GM13976 (cell line): ENCODE results near the gene MYMX.

Source experiments
- DNase-seq: peaks from one replicate; pipeline ENCODE4 v3.0.0; 2012; ENCODE audit warnings: low spot score
- CTCF ChIP-seq: IDR thresholded peaks from 2 replicates; pipeline ENCODE4 v1.5.1; 2012; ENCODE audit warnings: borderline replicate concordance, mild to moderate bottlenecking; ENCODE audit not compliant: insufficient read depth; ENCODE audit errors: extremely low read depth, missing control alignments, control extremely low read depth
- in situ Hi-C: fragments of 300-500 bp; cut with MboI; formaldehyde crosslinking; loops from one replicate; pipeline ENCODE4 v1.12.0; 2022; ENCODE audit warnings: low sequenced_read_pairs, mixed read lengths, inconsistent platforms; ENCODE audit not compliant: unreplicated experiment

MYMX gene

GRCh38 chr6:44222486-44223318 is 6.0 kb downstream of the MYMX start:
- peak; percentile 14 for DNase-seq
- in situ Hi-C loops, result no loop called here

DNA sequence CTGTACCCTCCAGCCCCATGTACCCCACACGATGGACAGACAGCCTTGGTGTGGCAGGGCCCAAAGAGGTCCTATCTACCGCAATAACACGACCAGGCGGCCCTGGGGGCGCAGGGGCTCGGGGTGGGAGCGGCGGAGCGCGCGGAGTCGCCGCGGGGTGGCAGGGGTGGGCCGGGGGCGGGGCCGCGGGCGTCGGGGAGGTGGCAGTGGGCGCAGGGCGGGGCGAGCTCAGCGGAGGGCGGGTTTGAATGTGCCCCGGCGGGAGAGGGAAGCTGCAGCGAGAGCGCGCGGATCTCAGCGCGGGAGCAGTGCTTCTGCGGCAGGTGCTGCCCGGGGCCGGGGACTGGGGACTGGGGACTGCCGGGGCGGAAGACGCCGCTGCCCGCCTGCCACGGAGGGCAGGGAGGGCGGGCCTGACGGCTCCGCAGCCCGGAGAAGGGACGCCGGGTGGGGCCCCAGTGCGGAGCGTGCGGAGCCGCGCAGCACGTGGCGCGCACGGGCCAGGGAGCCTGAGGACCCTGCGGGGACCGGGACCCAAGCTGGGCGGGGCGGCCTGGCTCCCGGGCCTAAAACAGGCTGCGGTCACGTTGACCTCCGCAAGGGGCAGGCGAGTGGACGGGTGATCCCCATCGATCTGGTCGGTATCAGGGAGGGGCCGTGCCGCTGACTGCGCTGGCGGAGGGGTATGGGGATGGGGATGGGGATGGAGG is 6.7 kb downstream of the MYMX start, which contains the start of gene SLC29A1:
SLC29A1 (plus strand) TSS at position 277 of the 710 bp plus-strand sequence. CDS start 3,719 bp downstream, outside the sequence.
- DNase-seq, result peak; percentile 94

More at GRCh38 chr6:44222486-44223318, 6.0 kb downstream of the MYMX start:
- no peak for TF ChIP-seq CTCF

GRCh38 chr6:44224029-44224964 is 7.6 kb downstream of the MYMX start:
- no peak for TF ChIP-seq CTCF
- DNase-seq, result peak; percentile 16

More for the DNA sequence above, 6.7 kb downstream of the MYMX start, which contains the start of gene SLC29A1:
- TF ChIP-seq CTCF, result no peak
- in situ Hi-C loops, result no loop called here

GRCh38 chr6:44224965-44225305 is 8.2 kb downstream of the MYMX start:
- no peak for DNase-seq
- in situ Hi-C loops, result no loop called here
- no peak for TF ChIP-seq CTCF

More at GRCh38 chr6:44224029-44224964, 7.6 kb downstream of the MYMX start:
- in situ Hi-C loops, result no loop called here

DNA sequence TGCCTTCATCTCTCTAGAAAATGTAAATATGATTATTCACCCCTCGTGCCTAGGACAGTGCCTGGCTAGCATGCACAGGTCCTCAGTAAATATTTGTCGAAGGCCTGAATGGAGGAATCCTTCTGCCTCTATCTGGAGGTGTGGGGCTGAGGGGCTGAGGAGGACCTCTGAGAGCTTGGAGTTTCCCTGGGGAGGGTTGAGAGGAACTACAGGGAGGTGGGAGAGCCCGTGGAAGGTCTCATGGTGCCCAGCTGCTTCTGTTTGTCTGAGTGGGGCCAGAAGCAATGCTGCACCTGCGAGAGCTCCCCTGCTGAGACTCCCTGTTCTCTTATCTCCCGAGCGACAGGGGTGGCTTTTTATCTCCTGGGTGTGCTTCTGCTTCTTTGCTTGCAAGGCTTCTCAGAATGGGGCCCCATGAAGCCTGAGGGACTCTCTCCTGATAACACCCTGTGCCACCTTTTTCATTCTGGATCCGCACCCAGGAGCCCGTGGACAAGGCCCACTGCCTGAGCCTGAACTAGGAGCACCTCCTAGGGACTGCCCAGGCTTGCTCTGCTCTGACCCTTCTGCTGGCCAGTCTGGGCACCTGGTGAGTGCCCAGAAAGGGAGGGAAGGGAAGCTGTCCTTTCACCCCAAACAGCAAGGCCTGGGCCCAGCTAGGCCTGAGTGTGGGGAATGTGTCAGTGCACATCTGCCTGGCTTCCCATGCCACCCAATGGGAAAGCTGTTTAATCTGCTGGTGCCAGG is 9.0 kb downstream of the MYMX start:
- in situ Hi-C loops, result no loop called here
- no peak for TF ChIP-seq CTCF
- DNase-seq, result peak; percentile 17
